LHCN-M2 (cell line): Measurements from ENCODE around the gene THEMIS2. TPM values are rescaled to one million over a fixed set of nuclear protein-coding genes. Genes with fewer than 3 reads are reported as not detected.
"Not testable (repeated sequence)": the region's sequence is repeated elsewhere in the genome, so short reads cannot be mapped to it uniquely, and the experiment has no call there.

Experiments
- DNase-seq: peaks from one replicate; pipeline ENCODE4 v3.0.0-alpha.2; 2012; ENCODE audit warnings: low read depth
- total RNA-seq: library from RNA; depleted of rRNA; stranded (reverse); fragments of >200 nt; gene quantifications from 2 replicates; pipeline ENCODE4 v1.2.3, GENCODE V29; 2014

The THEMIS2 gene
- total RNA-seq, 1 experiment from 2014 or later: 12.7 TPM

DNA sequence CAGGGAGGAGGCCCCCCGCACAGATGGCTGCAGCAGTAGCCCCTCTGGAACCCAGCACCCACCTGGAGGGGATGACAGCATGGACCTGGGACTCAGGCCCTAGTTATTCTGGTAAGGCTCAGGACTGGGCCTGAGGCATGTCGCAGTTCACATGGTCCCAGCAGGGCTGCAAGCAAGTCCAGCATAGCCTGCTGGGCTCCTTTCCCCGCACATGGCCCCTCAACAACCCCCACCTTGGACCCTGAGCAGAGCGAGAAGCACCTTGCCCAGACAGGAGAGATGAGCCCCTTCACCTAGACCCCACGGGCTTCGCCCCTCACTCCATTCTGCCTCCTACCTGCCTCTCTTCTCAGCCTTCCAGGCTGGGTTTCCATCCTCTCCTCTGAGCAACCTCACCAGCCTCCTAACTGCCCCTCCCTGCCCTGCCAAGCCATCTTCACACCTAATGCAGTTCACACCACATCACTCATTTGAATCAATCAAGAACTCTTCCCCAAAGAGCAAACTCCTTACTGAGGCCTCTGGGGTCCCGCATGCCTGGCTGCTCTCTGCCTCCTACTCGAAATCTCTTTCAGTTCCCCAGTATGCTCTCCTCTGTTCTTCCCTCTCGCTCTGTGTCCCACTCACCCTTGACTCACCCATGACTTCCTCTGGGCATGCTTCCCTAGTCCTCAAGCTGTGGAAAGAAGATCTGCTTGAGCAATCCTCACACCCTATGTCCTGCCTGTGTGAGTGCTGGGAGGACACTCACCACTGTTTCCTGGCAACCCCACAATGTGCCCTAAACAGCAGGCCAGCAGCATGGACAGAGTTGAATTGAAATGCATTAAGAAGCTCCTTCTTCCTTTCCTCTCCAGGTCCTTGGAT is 9.4 kb upstream of the THEMIS2 start:
- peak; percentile 100 for DNase-seq

DNA sequence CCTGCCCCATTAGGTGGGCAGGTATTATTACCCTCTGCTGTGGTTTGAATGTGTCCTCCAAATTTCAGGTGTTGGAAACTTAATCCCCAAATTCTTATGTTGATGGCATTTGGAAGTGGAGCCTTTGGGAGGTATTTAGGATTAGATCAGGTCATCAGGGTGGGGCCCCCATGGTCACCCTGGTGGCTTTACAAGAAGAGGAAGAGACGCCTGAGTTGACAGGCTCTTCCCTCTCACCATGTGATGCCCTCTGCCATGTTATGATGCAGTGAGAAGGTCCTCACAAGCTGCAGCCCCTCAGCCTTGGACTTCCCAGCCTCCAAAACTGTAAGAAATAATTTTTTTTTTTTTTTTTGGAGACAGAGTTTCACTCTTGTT is 8.8 kb upstream of the THEMIS2 start:
- no peak for DNase-seq

DNA sequence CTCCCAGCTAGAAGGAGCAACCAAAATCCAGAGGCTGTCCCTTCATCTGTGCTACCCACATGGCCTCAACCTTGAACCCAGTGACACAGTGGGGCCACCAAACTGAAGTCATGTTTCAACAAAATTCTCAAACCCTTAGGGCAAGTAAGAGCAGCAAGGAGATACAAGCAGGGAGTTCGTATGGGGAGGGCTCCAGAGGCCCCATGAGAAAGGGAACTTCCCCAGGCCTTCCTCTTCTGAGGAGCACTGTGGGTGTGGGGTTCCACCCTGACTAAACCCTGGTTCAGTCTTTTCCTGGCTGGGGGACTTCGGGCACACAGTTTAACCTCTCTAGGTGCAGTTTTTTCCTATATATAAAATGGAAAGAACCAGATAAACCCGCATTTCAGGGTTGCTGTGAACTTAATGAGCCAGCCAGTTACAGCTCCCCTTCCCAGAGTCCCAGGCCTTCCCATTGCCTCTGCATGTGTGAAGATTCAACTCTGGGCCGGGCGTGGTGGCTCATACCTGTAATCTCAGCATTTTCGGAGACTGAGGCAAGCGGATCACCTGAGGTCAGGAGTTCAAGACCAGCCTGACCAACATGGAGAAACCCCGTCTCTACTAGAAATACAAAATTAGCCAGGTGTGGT is 8.0 kb upstream of the THEMIS2 start:
- DNase-seq: no peak

DNA sequence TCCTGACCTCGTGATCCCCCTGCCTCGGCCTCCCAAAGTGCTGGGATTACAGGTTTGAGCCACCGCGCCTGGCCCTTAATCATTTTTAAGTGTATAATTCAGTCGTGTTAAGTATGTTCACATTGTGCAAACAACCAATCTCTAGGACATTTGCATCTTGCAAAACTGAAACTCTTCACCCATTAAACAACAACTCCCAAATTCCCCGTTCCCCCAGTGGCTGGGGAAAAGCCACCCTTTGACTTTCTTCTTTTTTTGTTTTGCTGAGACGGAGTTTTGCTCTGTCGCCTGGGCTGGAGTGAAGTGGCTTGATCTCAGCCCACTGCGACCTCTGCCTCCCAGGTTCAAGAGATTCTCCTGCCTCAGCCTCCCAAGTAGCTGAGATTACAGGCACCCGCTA is 6.5 kb upstream of the THEMIS2 start:
- DNase-seq: no peak

- no peak for DNase-seq
Observed at GRCh38 chr1:27868556-27868931, 3.8 kb upstream of the THEMIS2 start.

DNA sequence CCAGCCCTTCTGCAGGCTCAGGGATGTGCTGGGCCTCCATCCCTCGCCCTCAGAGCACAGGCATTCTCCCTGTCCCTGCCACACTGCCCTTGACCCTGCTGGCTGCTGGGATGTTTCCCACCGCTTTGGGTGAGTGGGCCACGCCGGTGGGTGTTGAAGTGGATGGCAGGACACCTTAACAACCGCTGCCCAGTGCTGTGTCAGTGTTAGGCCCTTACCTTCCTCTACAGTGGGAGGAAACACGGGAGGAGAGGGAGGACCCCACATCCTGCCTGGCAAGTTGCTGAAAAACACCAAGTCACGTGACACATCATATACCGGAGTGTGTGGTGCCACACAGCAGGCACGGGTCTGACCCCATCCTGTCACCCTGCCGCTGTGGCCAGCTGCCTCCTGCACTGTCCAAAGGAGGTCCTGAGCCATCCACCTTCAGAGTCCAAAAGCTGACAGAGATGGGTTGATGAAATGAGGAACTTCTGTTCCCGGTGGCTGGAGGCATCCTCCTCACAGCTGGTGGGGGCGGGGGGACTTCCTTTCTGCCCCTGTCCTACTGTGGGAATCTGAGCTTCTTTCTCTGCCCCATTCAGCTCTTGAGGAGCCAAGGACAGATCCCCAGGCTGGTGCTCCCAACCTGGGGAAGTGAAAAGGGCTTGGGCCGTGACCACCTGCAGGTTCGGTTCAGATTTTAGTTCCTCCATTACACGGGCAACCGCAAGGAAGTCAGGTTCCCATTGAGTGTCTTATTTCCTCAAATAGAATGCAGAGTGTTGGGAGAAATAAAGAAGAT is 3.2 kb upstream of the THEMIS2 start:
- no peak for DNase-seq

DNA sequence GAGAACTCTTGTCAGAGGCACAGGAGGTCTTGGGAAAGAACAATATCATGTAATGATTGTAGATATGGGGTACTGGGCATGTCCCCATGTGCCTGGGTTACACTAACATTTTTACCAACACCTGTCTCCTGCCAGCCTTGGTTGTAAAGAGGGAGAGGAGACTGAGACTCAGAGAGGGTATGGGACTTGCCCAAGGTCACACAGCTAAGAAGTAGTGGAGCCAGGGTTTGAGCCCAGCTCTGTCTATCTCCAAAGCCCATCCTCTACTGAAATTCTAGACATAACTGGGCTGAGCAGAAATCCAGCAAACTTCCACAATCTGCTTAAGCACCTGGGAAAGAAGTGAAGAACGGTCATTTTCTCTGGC is 2.6 kb upstream of the THEMIS2 start:
- DNase-seq: no peak

- not testable (repeated sequence) for DNase-seq
Observed at GRCh38 chr1:27871076-27871475, 1.3 kb upstream of the THEMIS2 start.

DNA sequence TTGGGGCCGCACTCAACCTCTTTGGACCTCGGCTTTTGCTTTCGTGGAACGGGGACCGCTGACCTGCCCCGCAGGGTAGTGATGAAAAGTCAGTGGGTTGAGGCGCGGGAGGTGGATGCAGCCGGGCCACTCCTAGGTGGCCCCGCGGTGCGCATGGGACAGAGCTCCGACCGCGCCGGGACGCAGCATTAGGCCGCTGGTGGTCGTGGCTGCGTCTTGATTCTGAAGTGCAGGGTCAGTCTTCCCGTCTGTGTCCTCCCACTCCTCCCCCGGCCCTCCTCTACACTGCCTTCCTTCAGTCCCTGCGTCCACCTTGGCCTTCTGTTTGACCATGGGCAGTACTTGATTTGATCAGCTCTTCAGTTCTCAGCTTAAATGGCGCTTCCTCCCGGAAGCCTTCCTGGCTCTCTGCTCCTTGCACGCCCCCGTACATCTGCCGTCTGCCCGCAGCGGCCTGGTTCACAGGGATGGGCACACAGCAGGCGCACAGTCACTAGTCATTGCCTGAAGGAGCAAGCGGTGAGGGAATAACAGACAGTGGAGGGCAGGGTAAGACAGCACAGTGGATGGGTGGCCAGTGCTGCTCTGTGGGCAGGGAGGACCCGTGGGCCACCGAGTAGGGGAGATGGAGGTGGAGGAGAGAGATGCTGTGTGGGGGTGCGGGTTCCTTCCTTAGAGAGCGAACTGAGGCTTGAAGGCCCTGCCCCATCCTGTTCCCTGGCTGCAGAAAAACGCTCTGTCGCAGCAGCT is 633 bp downstream of the THEMIS2 start:
- peak; percentile 49 for DNase-seq

- no peak for DNase-seq
Observed at GRCh38 chr1:27873671-27874384, 1.5 kb downstream of the THEMIS2 start.

GRCh38 chr1:27876341-27877114 is 4.2 kb downstream of the THEMIS2 start:
- DNase-seq: no peak

GRCh38 chr1:27877115-27877416 is 4.7 kb downstream of the THEMIS2 start:
- no peak for DNase-seq

GRCh38 chr1:27878039-27878438 is 5.7 kb downstream of the THEMIS2 start:
- DNase-seq: no peak

DNA sequence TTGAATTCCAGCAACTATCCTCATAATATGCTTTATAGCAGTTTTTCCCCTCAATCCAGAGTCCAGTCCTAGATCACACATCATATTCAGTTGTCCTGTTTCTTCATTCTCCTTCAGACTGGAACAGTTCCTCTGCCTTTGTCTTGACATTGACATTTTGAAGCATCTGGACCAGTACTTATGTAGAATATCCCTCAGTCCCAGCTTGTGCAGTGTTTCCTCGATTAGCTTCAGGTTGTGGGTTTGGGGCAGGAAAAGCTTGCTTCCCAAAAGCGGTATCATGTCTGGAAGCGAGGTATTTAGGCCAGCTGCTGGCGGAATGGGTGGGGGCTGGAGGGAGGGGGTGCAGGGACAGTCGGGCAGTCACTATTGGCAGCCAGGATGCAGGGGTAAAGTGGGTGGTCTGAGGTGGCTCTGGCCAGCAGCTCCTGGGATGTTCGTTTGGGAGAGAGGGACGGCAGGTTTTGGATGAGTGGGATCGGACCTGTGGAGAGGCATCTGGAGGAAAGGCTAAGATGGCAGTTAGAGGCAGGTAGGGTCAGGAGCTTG is 6.5 kb downstream of the THEMIS2 start:
- DNase-seq: peak; percentile 62

DNA sequence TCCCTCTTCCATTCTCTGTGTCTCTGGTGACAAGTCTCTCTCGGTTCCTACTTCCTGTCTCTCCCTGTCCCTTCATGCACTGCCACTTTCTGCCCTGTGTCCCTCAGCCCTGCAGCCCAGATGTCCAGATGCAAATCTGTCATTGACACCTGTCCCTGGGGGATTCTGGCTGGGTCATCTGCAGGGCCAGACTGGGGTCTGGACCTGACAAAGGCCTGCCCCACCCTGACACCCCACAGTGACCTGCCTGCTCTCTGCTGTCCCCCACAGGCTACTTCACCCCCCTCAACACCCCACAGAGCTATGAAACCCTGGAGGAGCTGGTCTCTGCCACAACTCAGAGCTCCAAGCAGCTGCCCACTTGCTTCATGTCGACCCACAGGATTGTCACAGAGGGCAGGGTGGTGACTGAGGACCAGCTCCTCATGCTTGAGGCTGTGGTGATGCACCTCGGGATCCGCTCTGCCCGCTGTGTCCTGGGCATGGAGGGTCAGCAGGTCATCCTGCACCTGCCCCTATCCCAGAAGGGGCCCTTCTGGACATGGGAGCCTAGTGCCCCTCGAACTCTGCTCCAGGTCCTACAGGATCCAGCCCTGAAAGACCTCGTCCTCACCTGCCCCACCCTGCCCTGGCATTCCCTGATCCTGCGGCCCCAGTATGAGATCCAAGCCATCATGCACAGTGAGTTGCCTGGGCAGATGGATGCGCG is 7.2 kb downstream of the THEMIS2 start:
- no peak for DNase-seq

- DNase-seq: no peak
Observed at GRCh38 chr1:27882543-27882903, 10.2 kb downstream of the THEMIS2 start.

- DNase-seq: no peak
Observed at GRCh38 chr1:27883536-27883935, 11.2 kb downstream of the THEMIS2 start.

DNA sequence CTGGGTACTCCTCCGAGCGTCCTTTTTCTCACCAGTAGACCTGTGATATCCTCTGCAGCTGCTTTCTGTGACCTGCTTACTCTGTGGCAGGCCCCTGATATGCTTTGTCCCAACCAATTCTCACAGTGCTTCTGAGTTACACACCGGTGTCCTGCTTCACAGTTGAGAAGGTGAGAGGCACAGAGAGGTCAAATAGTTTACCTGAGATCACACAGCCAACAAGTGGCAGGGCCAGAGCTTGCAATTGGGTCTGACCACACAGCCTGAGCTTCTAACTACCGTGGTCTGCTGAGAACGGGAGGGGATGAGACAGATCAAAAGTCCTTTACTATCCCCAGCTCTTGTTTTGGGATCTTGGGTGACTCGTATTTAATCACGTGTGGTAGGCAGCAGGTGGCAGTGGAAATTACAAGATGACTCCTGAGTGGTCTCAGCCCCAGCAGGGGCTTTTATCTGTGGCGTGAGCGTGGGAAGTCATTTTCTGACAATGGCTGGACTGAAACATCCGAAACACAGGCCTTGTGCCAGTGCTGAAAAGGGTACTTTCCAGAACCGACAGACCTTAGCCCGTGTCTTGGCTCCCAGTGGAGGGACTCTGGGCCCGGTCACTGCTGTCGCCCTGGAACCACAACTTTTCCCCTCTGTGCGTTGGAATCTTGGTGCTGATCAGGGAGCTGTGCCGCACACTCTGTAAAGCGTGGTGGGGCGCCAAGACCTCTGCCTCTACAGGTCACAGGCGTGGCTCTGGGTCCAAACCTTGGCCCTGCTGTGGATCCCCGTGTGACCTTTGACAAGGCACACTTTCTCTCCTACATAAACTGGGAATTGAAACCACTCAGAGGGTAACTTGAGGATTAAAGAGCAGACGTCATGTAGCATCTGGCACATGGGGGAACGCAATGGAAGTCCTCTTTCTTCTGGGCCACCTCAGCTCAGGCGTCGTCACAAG is 11.9 kb downstream of the THEMIS2 start:
- DNase-seq: peak; percentile 36
